Erythroblast (primary cell): ENCODE data around the gene ZNF575.

Source experiments
- GATA1 ChIP-seq: IDR thresholded peaks from 2 replicates; pipeline ENCODE4 v1.6.1; 2011; ENCODE audit warnings: low read depth, mild to moderate bottlenecking, control low read depth, low read length, moderate library complexity
- POLR2A ChIP-seq: IDR thresholded peaks from 2 replicates; pipeline ENCODE4 v1.6.1; 2011; ENCODE audit warnings: mild to moderate bottlenecking, low read length

GRCh38 chr19:43546581-43546980, 13.6 kb downstream of the ZNF575 start:
- no peak for TF ChIP-seq POLR2A
- no peak for TF ChIP-seq GATA1
